Activated CD4-positive, alpha-beta memory T cell treated with anti-CD3 and anti-CD28 coated beads for 36 hours (primary cell): ENCODE data around the gene HRH3. TPM values are rescaled to one million over a fixed set of nuclear protein-coding genes. Genes with fewer than 3 reads are reported as not detected.
A peak's percentile ranks its signal among the peaks of the same experiment; 100 is the strongest.

ENCODE experiments used
- CTCF ChIA-PET: fragments of 350-600 bp; sonication (Branson Sonifier 250); formaldehyde crosslinking; loops from one replicate; lab custom pipeline; 2021; ENCODE audit warnings: antibody characterized with exemption, inconsistent platforms; lab: Charles Lee
- POLR2A ChIA-PET: fragments of 350-600 bp; sonication (Branson Sonifier 250); formaldehyde crosslinking; loops from one replicate; lab custom pipeline; 2021; ENCODE audit warnings: antibody characterized with exemption; lab: Charles Lee
- DNase-seq: peaks from one replicate; pipeline ENCODE4 v3.0.0-alpha.2; 2020
- H3K27ac Mint-ChIP-seq: one replicate; pipeline ENCODE4 v1.8.0; 2021; ENCODE audit warnings: mixed read lengths
- H3K27me3 Mint-ChIP-seq: one replicate; pipeline ENCODE4 v1.8.0; 2021; ENCODE audit warnings: mixed read lengths
- H3K36me3 Mint-ChIP-seq: one replicate; pipeline ENCODE4 v1.8.0; 2021; ENCODE audit warnings: mixed read lengths
- H3K4me1 Mint-ChIP-seq: one replicate; pipeline ENCODE4 v1.8.0; 2021; ENCODE audit warnings: low read depth, mixed read lengths
- H3K4me3 Mint-ChIP-seq: one replicate; pipeline ENCODE4 v1.8.0; 2021; ENCODE audit warnings: mild to moderate bottlenecking, mixed read lengths
- H3K9me3 Mint-ChIP-seq: one replicate; pipeline ENCODE4 v1.8.0; 2021; ENCODE audit warnings: mixed read lengths
- intact Hi-C: fragments of 100-400 bp; cut with micrococcal nuclease; formaldehyde crosslinking; loops from one replicate; pipeline ENCODE4 v1.15.1; 2023
- total RNA-seq, 2 experiments: library from RNA; stranded (reverse); gene quantifications; one replicate each; pipeline ENCODE4 v1.2.3, GENCODE V29; 2021

Gene HRH3
- total RNA-seq: not detected

GRCh38 chr20:62219992-62220665 is at the start of gene HRH3:
Gene HRH3 (minus strand): TSS chr20:62220278. CDS start chr20:62219970, 308 bp downstream.
- POLR2A ChIA-PET: no interaction called here
- no peaks in the 10 kb centered on the region for H3K36me3 Mint-ChIP-seq
- intact Hi-C loops: no loop called here
- CTCF ChIA-PET: no interaction called here
- H3K4me1 Mint-ChIP-seq: no peaks in the 10 kb centered on the region
- peak; percentile 38 for DNase-seq
- H3K27ac Mint-ChIP-seq: no peak within 1 kb of the TSS
- H3K27me3 Mint-ChIP-seq: peaks cover 47% of the 10 kb centered on the region
- no peak within 1 kb of the TSS for H3K4me3 Mint-ChIP-seq
- H3K9me3 Mint-ChIP-seq: no peaks in the 10 kb centered on the region

GRCh38 chr20:62269871-62270270 is 49.8 kb upstream of the HRH3 start:
- no peaks in the 10 kb centered on the region for H3K9me3 Mint-ChIP-seq
- H3K27me3 Mint-ChIP-seq: no peaks in the 10 kb centered on the region
- no peak for DNase-seq
- no peaks in the 10 kb centered on the region for H3K4me1 Mint-ChIP-seq
- H3K27ac Mint-ChIP-seq: no peak overlapping the region
- ChIA-PET POLR2A (no interaction called here), CTCF (no interaction called here)
- intact Hi-C loops: no loop called here
- H3K36me3 Mint-ChIP-seq: peaks cover 20% of the 10 kb centered on the region
- no peak overlapping the region for H3K4me3 Mint-ChIP-seq

- CTCF ChIA-PET: no interaction called here
- Mint-ChIP-seq H3K9me3 (no peaks in the 10 kb centered on the region), H3K27ac (no peak overlapping the region), H3K36me3 (peaks cover 25% of the 10 kb centered on the region), H3K27me3 (no peaks in the 10 kb centered on the region), H3K4me1 (no peaks in the 10 kb centered on the region), H3K4me3 (no peak overlapping the region)
- intact Hi-C loops: no loop called here
- DNase-seq: no peak
- POLR2A ChIA-PET: no interaction called here
Measured at GRCh38 chr20:62269378-62269777, 49.3 kb upstream of the HRH3 start.

GRCh38 chr20:62268228-62268900 is 48.3 kb upstream of the HRH3 start:
- H3K36me3 Mint-ChIP-seq: peaks cover 20% of the 10 kb centered on the region
- POLR2A ChIA-PET: no interaction called here
- no peaks in the 10 kb centered on the region for H3K9me3 Mint-ChIP-seq
- H3K27me3 Mint-ChIP-seq: no peaks in the 10 kb centered on the region
- no peaks in the 10 kb centered on the region for H3K4me1 Mint-ChIP-seq
- CTCF ChIA-PET: no interaction called here
- no peak overlapping the region for H3K27ac Mint-ChIP-seq
- intact Hi-C loops: no loop called here
- no peak for DNase-seq
- no peak overlapping the region for H3K4me3 Mint-ChIP-seq

- no peaks in the 10 kb centered on the region for H3K27me3 Mint-ChIP-seq
- ChIA-PET POLR2A (no interaction called here), CTCF (no interaction called here)
- peaks cover 14% of the 10 kb centered on the region for H3K36me3 Mint-ChIP-seq
- no peaks in the 10 kb centered on the region for H3K4me1 Mint-ChIP-seq
- intact Hi-C loops: no loop called here
- no peak overlapping the region for H3K27ac Mint-ChIP-seq
- no peak for DNase-seq
- H3K9me3 Mint-ChIP-seq: no peaks in the 10 kb centered on the region
- no peak overlapping the region for H3K4me3 Mint-ChIP-seq
Measured at GRCh38 chr20:62267543-62267942, 47.5 kb upstream of the HRH3 start.

- H3K36me3 Mint-ChIP-seq: peaks cover 13% of the 10 kb centered on the region
- H3K4me3 Mint-ChIP-seq: no peak overlapping the region
- no peaks in the 10 kb centered on the region for H3K27me3 Mint-ChIP-seq
- no peaks in the 10 kb centered on the region for H3K4me1 Mint-ChIP-seq
- POLR2A ChIA-PET: no interaction called here
- CTCF ChIA-PET: no interaction called here
- no peak for DNase-seq
- no peaks in the 10 kb centered on the region for H3K9me3 Mint-ChIP-seq
- intact Hi-C loops: no loop called here
- H3K27ac Mint-ChIP-seq: no peak overlapping the region
Measured at GRCh38 chr20:62266851-62267250, 46.8 kb upstream of the HRH3 start.

GRCh38 chr20:62266340-62266739 is 46.3 kb upstream of the HRH3 start:
- POLR2A ChIA-PET: no interaction called here

GRCh38 chr20:62265365-62265764 is 45.3 kb upstream of the HRH3 start:
- intact Hi-C loops: no loop called here
- Mint-ChIP-seq H3K27me3 (no peaks in the 10 kb centered on the region), H3K36me3 (peaks cover 16% of the 10 kb centered on the region), H3K9me3 (no peaks in the 10 kb centered on the region), H3K27ac (no peak overlapping the region), H3K4me1 (no peaks in the 10 kb centered on the region), H3K4me3 (no peak overlapping the region)
- ChIA-PET POLR2A (no interaction called here), CTCF (no interaction called here)
- no peak for DNase-seq

More at GRCh38 chr20:62266340-62266739, 46.3 kb upstream of the HRH3 start:
- intact Hi-C loops: no loop called here
- Mint-ChIP-seq H3K4me1 (no peaks in the 10 kb centered on the region), H3K36me3 (peaks cover 13% of the 10 kb centered on the region), H3K4me3 (no peak overlapping the region), H3K9me3 (no peaks in the 10 kb centered on the region), H3K27me3 (no peaks in the 10 kb centered on the region), H3K27ac (no peak overlapping the region)
- peak; percentile 16 for DNase-seq
- CTCF ChIA-PET: no interaction called here

GRCh38 chr20:62263396-62263795 is 43.3 kb upstream of the HRH3 start:
- Mint-ChIP-seq H3K36me3 (peaks cover 18% of the 10 kb centered on the region), H3K27me3 (no peaks in the 10 kb centered on the region), H3K4me1 (no peaks in the 10 kb centered on the region), H3K4me3 (no peak overlapping the region), H3K27ac (no peak overlapping the region), H3K9me3 (no peaks in the 10 kb centered on the region)
- intact Hi-C loops: no loop called here
- ChIA-PET CTCF (no interaction called here), POLR2A (no interaction called here)
- no peak for DNase-seq

- no peaks in the 10 kb centered on the region for H3K9me3 Mint-ChIP-seq
- CTCF ChIA-PET: no interaction called here
- DNase-seq: no peak
- H3K27ac Mint-ChIP-seq: no peak overlapping the region
- no peak overlapping the region for H3K4me3 Mint-ChIP-seq
- POLR2A ChIA-PET: no interaction called here
- H3K4me1 Mint-ChIP-seq: no peaks in the 10 kb centered on the region
- peaks cover 17% of the 10 kb centered on the region for H3K36me3 Mint-ChIP-seq
- H3K27me3 Mint-ChIP-seq: no peaks in the 10 kb centered on the region
- intact Hi-C loops: no loop called here
Measured at GRCh38 chr20:62262064-62262463, 42.0 kb upstream of the HRH3 start.

- POLR2A ChIA-PET: no interaction called here
- Mint-ChIP-seq H3K4me1 (no peaks in the 10 kb centered on the region), H3K27me3 (no peaks in the 10 kb centered on the region), H3K27ac (no peak overlapping the region), H3K9me3 (no peaks in the 10 kb centered on the region), H3K36me3 (peaks cover 10% of the 10 kb centered on the region), H3K4me3 (no peak overlapping the region)
- no peak for DNase-seq
- intact Hi-C loops: no loop called here
- CTCF ChIA-PET: no interaction called here
Measured at GRCh38 chr20:62259294-62259565, 39.2 kb upstream of the HRH3 start.

- DNase-seq: no peak
Measured at GRCh38 chr20:62258499-62259293, 38.6 kb upstream of the HRH3 start.

More at GRCh38 chr20:62258499-62259293, 38.6 kb upstream of the HRH3 start:
- CTCF ChIA-PET: no interaction called here
- Mint-ChIP-seq H3K4me3 (no peak overlapping the region), H3K36me3 (peaks cover 10% of the 10 kb centered on the region), H3K4me1 (no peaks in the 10 kb centered on the region), H3K9me3 (no peaks in the 10 kb centered on the region), H3K27me3 (no peaks in the 10 kb centered on the region), H3K27ac (no peak overlapping the region)
- POLR2A ChIA-PET: no interaction called here
- intact Hi-C loops: no loop called here
